IPS DF 6.9 (cell line): ENCODE measurements around the gene EPHB1.

Experiments
- DNase-seq: peaks from one replicate; pipeline ENCODE4 v3.0.0-alpha.2; 2013; ENCODE audit warnings: low read depth, low spot score
- H3K27ac ChIP-seq: one replicate; pipeline ENCODE4 v1.5.1; 2013; ENCODE audit warnings: low read length, control low read depth
- H3K27me3 ChIP-seq: 2 replicates; pipeline ENCODE4 v1.6.1; 2013; ENCODE audit warnings: mild to moderate bottlenecking, low read length; ENCODE audit not compliant: control insufficient read depth, insufficient read depth
- H3K36me3 ChIP-seq: 2 replicates; pipeline ENCODE4 v1.6.1; 2013; ENCODE audit warnings: low read length; ENCODE audit not compliant: control insufficient read depth, insufficient read depth
- H3K4me1 ChIP-seq: 2 replicates; pipeline ENCODE4 v1.6.1; 2013; ENCODE audit warnings: low read length; ENCODE audit not compliant: control insufficient read depth, insufficient read depth
- H3K4me3 ChIP-seq: 2 replicates; pipeline ENCODE4 v1.5.1; 2013; ENCODE audit warnings: mild to moderate bottlenecking, low read length
- H3K9me3 ChIP-seq: 2 replicates; pipeline ENCODE4 v1.6.1; 2013; ENCODE audit warnings: low read length, inconsistent platforms; ENCODE audit not compliant: control insufficient read depth, insufficient read depth
- WGBS: extraction: QIAGEN DNeasy Blood & Tissue Kit; methylation state at CpG from one replicate; pipeline ENCODE4 v1.1.7; 2013; ENCODE audit warnings: mixed read lengths, missing lambda C conversion rate; ENCODE audit not compliant: insufficient read length, insufficient coverage; 5-methylcytosine and 5-hydroxymethylcytosine counted together

The EPHB1 gene

DNA sequence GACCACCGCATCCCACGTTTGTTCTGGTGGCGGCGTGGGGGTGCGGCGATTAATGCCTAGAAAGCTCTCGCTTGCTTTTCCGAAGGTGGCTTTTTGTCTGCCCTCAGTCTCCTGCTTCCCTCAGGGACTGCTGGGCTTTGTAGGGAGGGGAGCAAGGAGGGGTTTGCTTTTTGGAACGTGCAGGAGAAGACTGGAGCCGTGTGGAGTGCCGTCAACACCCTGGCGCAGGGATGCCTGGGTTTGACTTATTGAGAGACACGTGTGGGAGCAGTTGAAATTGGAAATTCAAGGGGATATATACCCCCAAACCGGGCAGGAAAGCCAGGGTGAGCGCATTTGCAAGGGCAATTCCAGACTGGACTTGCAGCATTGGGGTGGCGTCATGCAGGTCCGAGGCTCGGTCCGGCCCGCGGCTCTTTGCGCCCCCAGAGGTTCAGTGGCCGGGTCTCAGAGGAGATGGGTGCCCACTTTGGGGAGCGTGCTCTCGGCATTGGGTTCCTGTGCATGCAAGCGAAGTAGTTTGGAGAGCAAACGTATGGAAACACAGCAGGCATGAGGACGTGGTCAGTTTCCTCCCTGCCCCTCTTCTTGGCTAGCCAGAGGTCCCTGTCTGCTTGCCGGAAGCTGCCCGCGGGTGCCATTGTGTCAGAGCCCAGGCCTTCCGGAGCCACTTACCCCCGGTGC, 2.1 kb downstream of the EPHB1 start:
- Histone ChIP-seq H3K4me3 (peak overlapping the region; percentile 59; the same call in 1 of the 2 replicates), H3K36me3 (no peaks in the 10 kb centered on the region), H3K9me3 (no peaks in the 10 kb centered on the region), H3K27me3 (peaks cover 21% of the 10 kb centered on the region), H3K27ac (no peak overlapping the region), H3K4me1 (no peaks in the 10 kb centered on the region; the same call in none of the 2 replicates)
- no peak for DNase-seq
- no CpG with 5 or more reads among the region's 33 CpGs for WGBS

DNA sequence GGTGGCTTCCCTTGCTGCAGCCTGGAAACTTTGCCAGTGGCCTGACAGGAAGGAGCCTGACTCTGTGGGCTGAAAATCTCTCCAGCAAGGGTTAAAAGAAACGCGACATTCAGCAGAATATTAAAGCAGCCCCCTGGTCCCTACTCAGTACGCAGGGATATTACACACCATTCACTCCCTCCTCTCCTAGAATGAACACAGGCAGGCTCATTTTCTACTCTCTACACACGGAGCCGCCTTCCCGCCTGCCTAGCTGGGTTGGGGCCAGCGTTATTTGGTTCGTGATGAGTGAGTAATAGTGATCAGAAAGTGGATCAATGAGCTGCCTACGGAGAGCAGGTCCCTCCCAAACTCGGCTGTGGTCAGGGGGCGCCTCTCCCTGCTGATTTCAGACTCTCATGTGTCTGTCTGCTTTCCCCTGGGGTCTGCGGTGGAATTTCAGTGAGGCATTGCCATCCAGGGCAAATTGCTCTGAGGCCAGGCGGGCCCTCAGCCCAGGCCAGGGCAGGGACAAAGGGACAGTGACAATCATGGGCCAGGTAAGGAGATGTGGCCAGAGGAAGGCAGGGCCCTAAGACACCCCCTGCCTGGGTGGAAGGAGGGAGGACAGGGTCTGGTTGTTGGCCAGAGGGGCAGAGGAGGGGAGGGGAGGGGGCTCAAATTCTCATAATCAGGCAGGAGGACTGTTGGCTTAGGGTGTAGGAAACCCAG, 2.8 kb downstream of the EPHB1 start:
- DNase-seq = no peak
- H3K4me3 ChIP-seq = no peak overlapping the region
- no peaks in the 10 kb centered on the region; the same call in none of the 2 replicates for H3K4me1 ChIP-seq
- H3K9me3 ChIP-seq = no peaks in the 10 kb centered on the region
- no peaks in the 10 kb centered on the region for H3K36me3 ChIP-seq
- WGBS = no CpG with 5 or more reads among the region's 13 CpGs
- H3K27ac ChIP-seq = no peak overlapping the region
- H3K27me3 ChIP-seq = peaks cover 21% of the 10 kb centered on the region

DNA sequence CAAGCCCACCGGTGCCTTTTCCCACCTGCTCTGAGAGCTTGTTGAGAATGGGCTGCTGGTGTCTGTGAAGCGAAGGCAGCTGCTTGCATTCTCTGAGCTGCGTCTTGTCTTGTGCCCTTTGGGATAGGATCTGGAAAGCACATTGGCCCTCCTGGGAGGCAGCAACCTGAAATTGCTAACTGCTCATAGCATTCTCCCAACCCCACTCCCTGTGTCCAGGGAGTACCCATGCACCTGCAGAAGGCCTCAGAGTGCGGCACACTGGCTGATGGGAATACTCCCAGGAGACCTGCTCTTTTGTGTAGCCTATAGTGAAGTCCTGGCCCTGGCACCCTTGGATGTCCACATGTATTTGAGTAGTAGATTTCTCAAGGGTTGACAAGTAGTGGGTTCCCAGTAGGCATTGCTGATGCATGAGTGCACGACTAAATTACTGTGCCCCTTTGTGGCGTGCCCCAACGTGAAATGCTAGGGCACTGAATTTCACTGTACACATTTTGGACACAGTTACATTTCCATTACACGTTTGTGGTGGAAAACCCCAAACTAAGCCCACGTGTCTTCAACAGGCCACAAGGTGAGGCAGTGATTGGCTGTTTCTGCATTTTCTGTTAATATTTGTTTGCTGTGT, 3.7 kb downstream of the EPHB1 start:
- no peaks in the 10 kb centered on the region for H3K36me3 ChIP-seq
- WGBS = no CpG with 5 or more reads among the region's 9 CpGs
- H3K9me3 ChIP-seq = no peaks in the 10 kb centered on the region
- H3K4me3 ChIP-seq = no peak overlapping the region
- H3K4me1 ChIP-seq = no peaks in the 10 kb centered on the region; the same call in none of the 2 replicates
- no peak for DNase-seq
- no peak overlapping the region for H3K27ac ChIP-seq
- peaks cover 21% of the 10 kb centered on the region for H3K27me3 ChIP-seq

DNA sequence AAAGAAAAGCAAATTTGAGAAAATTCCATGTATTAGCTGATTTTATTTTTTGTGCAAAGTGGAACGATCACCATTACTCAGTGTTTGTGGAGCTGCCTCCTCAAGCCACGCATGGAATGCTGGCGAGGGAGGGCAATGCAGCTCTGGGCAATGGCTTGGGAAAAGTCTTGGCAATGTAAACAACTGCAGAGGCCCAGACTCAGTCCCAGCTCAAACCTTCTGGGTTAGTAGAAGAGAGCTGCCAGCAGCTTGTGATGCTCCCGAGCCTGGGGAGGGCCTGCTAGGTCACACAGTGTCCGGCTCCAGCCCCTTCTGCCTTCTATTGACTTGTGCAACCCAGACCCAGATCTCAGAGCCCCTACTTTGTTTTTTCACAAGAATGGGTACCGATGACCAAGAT, 4.3 kb downstream of the EPHB1 start:
- H3K36me3 ChIP-seq = no peaks in the 10 kb centered on the region
- WGBS = no CpG with 5 or more reads among the region's 6 CpGs
- no peaks in the 10 kb centered on the region for H3K9me3 ChIP-seq
- no peak overlapping the region for H3K4me3 ChIP-seq
- H3K27ac ChIP-seq = no peak overlapping the region
- peaks cover 21% of the 10 kb centered on the region for H3K27me3 ChIP-seq
- no peak for DNase-seq
- H3K4me1 ChIP-seq = no peaks in the 10 kb centered on the region; the same call in none of the 2 replicates

DNA sequence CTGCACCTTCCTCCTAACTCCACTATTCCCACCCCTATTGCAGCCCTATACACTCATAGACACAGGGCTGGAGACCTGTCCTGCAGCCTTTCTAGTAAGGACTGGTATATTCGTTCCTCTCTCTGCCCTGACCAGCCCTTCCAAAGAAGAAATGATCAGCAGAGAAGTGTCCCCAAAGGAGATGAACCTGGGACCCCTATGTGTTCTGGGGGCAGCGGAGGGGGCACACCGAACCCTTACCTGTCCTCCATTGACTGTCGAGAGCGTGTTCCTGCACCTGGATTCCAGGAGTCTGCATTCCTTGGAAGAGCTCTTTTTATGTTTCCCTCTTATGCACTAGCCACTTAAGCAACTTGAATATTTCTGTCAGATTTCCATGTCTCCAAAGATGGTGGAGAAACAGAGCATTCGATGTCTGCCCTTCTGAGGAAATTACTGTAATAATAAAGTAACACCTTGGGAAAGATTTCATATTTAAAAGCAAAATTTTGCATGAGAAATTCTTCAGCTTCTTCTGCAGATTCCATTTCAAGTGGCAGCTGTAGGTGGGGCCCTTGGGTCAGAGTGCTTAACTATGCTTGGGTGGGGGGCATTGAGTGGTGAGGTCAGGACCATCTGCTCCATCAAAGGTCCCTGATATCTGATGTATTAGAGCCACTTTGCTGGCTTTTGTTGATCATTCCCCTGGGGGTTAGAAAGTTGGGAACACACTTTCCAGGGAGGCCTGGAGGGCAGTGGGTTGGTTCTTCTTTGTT, 6.3 kb downstream of the EPHB1 start:
- no CpG with 5 or more reads among the region's 6 CpGs for WGBS
- no peaks in the 10 kb centered on the region; the same call in none of the 2 replicates for H3K4me1 ChIP-seq
- no peak overlapping the region for H3K4me3 ChIP-seq
- H3K36me3 ChIP-seq = no peaks in the 10 kb centered on the region
- no peak for DNase-seq
- H3K27ac ChIP-seq = no peak overlapping the region
- peaks cover 17% of the 10 kb centered on the region for H3K27me3 ChIP-seq
- no peaks in the 10 kb centered on the region for H3K9me3 ChIP-seq

- no peaks in the 10 kb centered on the region for H3K36me3 ChIP-seq
- peaks cover 6% of the 10 kb centered on the region; the same call in 1 of the 2 replicates for H3K27me3 ChIP-seq
- DNase-seq = no peak
- no CpG with 5 or more reads among the region's 2 CpGs for WGBS
- H3K4me1 ChIP-seq = no peaks in the 10 kb centered on the region; the same call in 1 of the 2 replicates
- no peak overlapping the region for H3K4me3 ChIP-seq
- H3K27ac ChIP-seq = no peak overlapping the region
- H3K9me3 ChIP-seq = no peaks in the 10 kb centered on the region
These were observed 7.5 kb downstream of the EPHB1 start for GRCh38 chr3:134802428-134803050.

DNA sequence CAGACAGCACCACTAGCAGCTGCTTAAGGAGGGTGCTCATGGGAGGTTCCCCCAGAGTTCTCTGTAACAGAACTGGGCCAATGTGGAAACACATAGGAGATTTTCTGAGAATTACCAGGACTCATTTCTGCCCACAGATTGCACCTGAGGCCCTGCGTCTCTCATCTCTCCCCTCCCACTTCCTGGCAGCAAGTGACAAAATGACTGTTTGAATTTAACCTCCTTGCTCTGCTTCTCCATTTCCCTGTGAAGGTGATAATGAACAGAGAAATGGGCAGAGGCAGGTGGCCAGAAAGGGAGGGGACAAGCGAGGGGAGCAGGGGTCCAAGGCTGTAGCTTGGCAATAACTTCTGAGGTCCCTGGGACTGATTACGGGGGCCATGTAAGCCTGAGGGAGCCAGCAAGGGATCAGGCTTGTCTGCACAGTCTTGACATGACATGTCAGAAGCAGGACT, 8.0 kb downstream of the EPHB1 start:
- Histone ChIP-seq H3K4me3 (no peak overlapping the region), H3K27ac (no peak overlapping the region), H3K9me3 (no peaks in the 10 kb centered on the region), H3K4me1 (no peaks in the 10 kb centered on the region; the same call in 1 of the 2 replicates), H3K36me3 (no peaks in the 10 kb centered on the region), H3K27me3 (peaks cover under 1% of the 10 kb centered on the region; the same call in 1 of the 2 replicates)
- DNase-seq = no peak
- WGBS = no CpG with 5 or more reads among the region's 3 CpGs

DNA sequence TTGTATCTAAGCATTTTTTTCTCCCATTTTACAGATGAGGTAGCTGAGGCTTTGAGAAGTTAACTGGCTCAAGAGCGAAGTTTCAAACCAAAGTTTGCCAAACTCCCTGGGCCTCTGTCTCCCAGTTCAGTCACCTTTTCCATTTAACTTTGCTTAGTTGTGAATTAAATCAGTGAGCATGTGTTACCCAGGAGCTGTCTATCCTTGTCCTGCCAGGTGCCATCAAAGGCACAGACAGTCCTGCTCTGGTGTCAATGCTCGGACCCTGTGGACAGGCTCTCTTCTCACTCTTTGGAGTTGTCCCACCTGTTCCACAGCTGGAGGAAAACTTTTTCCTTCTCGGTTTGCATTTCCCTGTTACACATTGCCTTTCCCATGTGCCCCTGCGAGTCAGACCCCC, 8.6 kb downstream of the EPHB1 start:
- DNase-seq = no peak
- no peaks in the 10 kb centered on the region for H3K9me3 ChIP-seq
- H3K4me1 ChIP-seq = no peaks in the 10 kb centered on the region
- no peak overlapping the region for H3K4me3 ChIP-seq
- H3K27me3 ChIP-seq = no peaks in the 10 kb centered on the region
- H3K36me3 ChIP-seq = no peaks in the 10 kb centered on the region
- no peak overlapping the region for H3K27ac ChIP-seq
- WGBS = no CpG with 5 or more reads among the region's 4 CpGs

- Histone ChIP-seq H3K9me3 (no peaks in the 10 kb centered on the region), H3K36me3 (no peaks in the 10 kb centered on the region)
These were observed 9.7 kb downstream of the EPHB1 start for GRCh38 chr3:134804508-134805480.

More at GRCh38 chr3:134804508-134805480, 9.7 kb downstream of the EPHB1 start:
- Histone ChIP-seq H3K4me3 (no peak overlapping the region), H3K27ac (no peak overlapping the region), H3K27me3 (no peaks in the 10 kb centered on the region), H3K4me1 (peaks cover 4% of the 10 kb centered on the region; the same call in 1 of the 2 replicates)
- DNase-seq = no peak
- WGBS = no CpG with 5 or more reads among the region's 14 CpGs
